ENCODE measurements around the gene KCNT1. TPM values are rescaled to one million over a fixed set of nuclear protein-coding genes. Genes with fewer than 3 reads are reported as not detected.

The KCNT1 gene
- total RNA-seq, 1 experiment from 2014 or later: not detected

DNA sequence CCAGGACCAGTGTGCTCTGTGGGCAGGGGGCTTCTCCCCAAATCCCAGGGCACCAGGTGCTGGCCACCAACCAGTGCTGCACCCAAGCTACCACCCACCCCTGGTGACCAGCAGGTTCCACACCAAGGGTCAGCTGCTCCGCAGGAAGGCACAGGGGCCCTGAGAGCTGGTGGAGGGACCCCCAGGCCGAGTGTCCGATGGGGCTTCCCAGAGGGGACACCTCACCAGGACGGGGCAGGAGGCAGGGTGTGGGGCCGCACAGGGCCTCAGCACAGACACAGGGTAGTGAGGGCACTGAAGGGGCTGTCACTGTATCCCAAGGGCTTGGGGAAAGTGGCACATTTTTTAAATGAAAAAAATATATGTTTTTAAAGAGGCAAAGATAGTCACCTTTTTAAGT lies 20.8 kb upstream of the KCNT1 start:
- Histone ChIP-seq H3K9me3 (ENCODE audit: low read depth, low read length, poor library complexity, severe bottlenecking) (no peaks in the 10 kb centered on the region), H3K4me1 (ENCODE audit: insufficient read depth, low read length, poor library complexity, severe bottlenecking) (no peaks in the 10 kb centered on the region), H3K27me3 (replicated peaks; ENCODE audit: insufficient read depth, low read depth, low read length, poor library complexity) (no peaks in the 10 kb centered on the region), H3K4me3 (ENCODE audit: low read depth, low read length, poor library complexity, severe bottlenecking) (no peak overlapping the region), H3K27ac (ENCODE audit: low read depth, low read length, poor library complexity, severe bottlenecking) (no peak overlapping the region), H3K36me3 (ENCODE audit: insufficient read depth, low read length, poor library complexity, severe bottlenecking) (no peaks in the 10 kb centered on the region)
- TF ChIP-seq, protein P1, sequence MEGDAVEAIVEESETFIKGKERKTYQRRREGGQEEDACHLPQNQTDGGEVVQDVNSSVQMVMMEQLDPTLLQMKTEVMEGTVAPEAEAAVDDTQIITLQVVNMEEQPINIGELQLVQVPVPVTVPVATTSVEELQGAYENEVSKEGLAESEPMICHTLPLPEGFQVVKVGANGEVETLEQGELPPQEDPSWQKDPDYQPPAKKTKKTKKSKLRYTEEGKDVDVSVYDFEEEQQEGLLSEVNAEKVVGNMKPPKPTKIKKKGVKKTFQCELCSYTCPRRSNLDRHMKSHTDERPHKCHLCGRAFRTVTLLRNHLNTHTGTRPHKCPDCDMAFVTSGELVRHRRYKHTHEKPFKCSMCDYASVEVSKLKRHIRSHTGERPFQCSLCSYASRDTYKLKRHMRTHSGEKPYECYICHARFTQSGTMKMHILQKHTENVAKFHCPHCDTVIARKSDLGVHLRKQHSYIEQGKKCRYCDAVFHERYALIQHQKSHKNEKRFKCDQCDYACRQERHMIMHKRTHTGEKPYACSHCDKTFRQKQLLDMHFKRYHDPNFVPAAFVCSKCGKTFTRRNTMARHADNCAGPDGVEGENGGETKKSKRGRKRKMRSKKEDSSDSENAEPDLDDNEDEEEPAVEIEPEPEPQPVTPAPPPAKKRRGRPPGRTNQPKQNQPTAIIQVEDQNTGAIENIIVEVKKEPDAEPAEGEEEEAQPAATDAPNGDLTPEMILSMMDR (conservative IDR thresholded peaks at IDR 0.05; ENCODE audit: low read depth, low read length): no peak
- TF ChIP-seq EZH2 (IDR thresholded peaks at IDR 0.05; ENCODE audit: borderline replicate concordance, low read depth, low read length, poor library complexity, severe bottlenecking): no peak
- ChIA-PET CTCF (no interaction called here), POLR2A (ENCODE audit: low non-redundant PET) (no interaction called here)
- DNase-seq (ENCODE audit: low spot score): no peak
- intact Hi-C loops (cut with micrococcal nuclease; ENCODE audit: unreplicated experiment): no loop called here
- no TSS peak for BruUV-seq (replicated peaks)

DNA sequence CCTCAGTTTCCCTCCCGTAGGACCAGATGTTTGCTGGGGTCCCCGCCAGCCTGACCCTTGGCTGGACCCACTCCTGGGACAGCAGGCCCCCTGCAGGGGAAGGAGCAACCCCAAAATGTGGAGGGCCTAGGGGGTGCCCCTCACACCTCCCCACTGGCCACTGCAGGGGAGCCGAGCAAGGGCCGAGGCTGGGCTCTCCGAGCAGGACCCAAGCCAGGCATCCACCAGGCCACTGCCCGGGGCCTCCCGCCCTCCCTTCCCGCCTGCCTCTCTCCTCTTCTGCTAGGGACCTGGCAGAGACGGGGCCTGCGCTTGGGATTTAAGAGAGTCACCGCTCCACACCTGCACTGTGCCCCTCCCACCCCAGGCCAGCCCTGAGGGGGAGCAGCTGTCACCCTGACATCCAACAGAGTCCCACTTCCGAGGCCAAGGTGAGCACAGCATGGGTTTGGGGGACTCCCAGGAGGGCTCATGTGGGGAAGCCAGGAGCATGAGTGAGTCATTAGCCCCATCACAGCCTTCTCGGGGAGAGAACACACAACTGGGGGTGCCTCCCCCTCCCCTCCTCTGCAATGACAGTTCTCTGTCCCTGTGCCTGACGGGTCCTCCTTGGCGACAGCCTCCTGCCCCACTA lies 18.5 kb upstream of the KCNT1 start:
- H3K4me1 ChIP-seq (ENCODE audit: insufficient read depth, low read length, poor library complexity, severe bottlenecking): no peaks in the 10 kb centered on the region
- intact Hi-C loops (cut with micrococcal nuclease; ENCODE audit: unreplicated experiment): no loop called here
- no peak for DNase-seq (ENCODE audit: low spot score)
- CTCF ChIA-PET: no interaction called here
- no peaks in the 10 kb centered on the region for H3K27me3 ChIP-seq (replicated peaks; ENCODE audit: insufficient read depth, low read depth, low read length, poor library complexity)
- no peaks in the 10 kb centered on the region for H3K9me3 ChIP-seq (ENCODE audit: low read depth, low read length, poor library complexity, severe bottlenecking)
- no peak overlapping the region for H3K27ac ChIP-seq (ENCODE audit: low read depth, low read length, poor library complexity, severe bottlenecking)
- no TSS peak for BruUV-seq (replicated peaks)
- no peak overlapping the region for H3K4me3 ChIP-seq (ENCODE audit: low read depth, low read length, poor library complexity, severe bottlenecking)
- TF ChIP-seq, protein P1 (conservative IDR thresholded peaks at IDR 0.05; ENCODE audit: low read depth, low read length): no peak
- TF ChIP-seq EZH2 (IDR thresholded peaks at IDR 0.05; ENCODE audit: borderline replicate concordance, low read depth, low read length, poor library complexity, severe bottlenecking): no peak
- H3K36me3 ChIP-seq (ENCODE audit: insufficient read depth, low read length, poor library complexity, severe bottlenecking): no peaks in the 10 kb centered on the region
- POLR2A ChIA-PET (ENCODE audit: low non-redundant PET): no interaction called here

- CTCF ChIA-PET: no interaction called here
- no peak overlapping the region for H3K4me3 ChIP-seq (ENCODE audit: low read depth, low read length, poor library complexity, severe bottlenecking)
- no peak for DNase-seq (ENCODE audit: low spot score)
- no peak overlapping the region for H3K27ac ChIP-seq (ENCODE audit: low read depth, low read length, poor library complexity, severe bottlenecking)
- intact Hi-C loops (cut with micrococcal nuclease; ENCODE audit: unreplicated experiment): no loop called here
- H3K27me3 ChIP-seq (replicated peaks; ENCODE audit: insufficient read depth, low read depth, low read length, poor library complexity): no peaks in the 10 kb centered on the region
- H3K36me3 ChIP-seq (ENCODE audit: insufficient read depth, low read length, poor library complexity, severe bottlenecking): no peaks in the 10 kb centered on the region
- no peaks in the 10 kb centered on the region for H3K4me1 ChIP-seq (ENCODE audit: insufficient read depth, low read length, poor library complexity, severe bottlenecking)
- no peaks in the 10 kb centered on the region for H3K9me3 ChIP-seq (ENCODE audit: low read depth, low read length, poor library complexity, severe bottlenecking)
- POLR2A ChIA-PET (ENCODE audit: low non-redundant PET): no interaction called here
- no peak for TF ChIP-seq EZH2 (IDR thresholded peaks at IDR 0.05; ENCODE audit: borderline replicate concordance, low read depth, low read length, poor library complexity, severe bottlenecking)
- TF ChIP-seq, protein P1 (conservative IDR thresholded peaks at IDR 0.05; ENCODE audit: low read depth, low read length): no peak
- no TSS peak for BruUV-seq (replicated peaks)
Observed at GRCh38 chr9:135684691-135685090, 17.3 kb upstream of the KCNT1 start.
